HG02943 (cell line): ENCODE results near the gene CNIH3.

Source experiments
- ATAC-seq: cut with Tn5 transposase; IDR thresholded peaks from one replicate; pipeline ENCODE4 v1.9.1; 2021; ENCODE audit warnings: mild to moderate bottlenecking, low read depth, moderate library complexity; ENCODE audit not compliant: unreplicated experiment

CNIH3 gene

GRCh38 chr1:224766266-224766665 lies 150.1 kb downstream of the CNIH3 start:
- no peak for ATAC-seq

- ATAC-seq, result no peak
These were observed 150.9 kb downstream of the CNIH3 start for GRCh38 chr1:224767031-224767430.

- no peak for ATAC-seq
These were observed 151.6 kb downstream of the CNIH3 start for GRCh38 chr1:224767676-224768075.

GRCh38 chr1:224768971-224769370 lies 152.9 kb downstream of the CNIH3 start:
- no peak for ATAC-seq

- no peak for ATAC-seq
These were observed 153.6 kb downstream of the CNIH3 start for GRCh38 chr1:224769452-224770335.

GRCh38 chr1:224770336-224770693 lies 154.2 kb downstream of the CNIH3 start:
- ATAC-seq, result no peak

GRCh38 chr1:224773646-224774045 lies 157.5 kb downstream of the CNIH3 start:
- ATAC-seq, result no peak

- ATAC-seq, result peak; percentile 61
These were observed 158.3 kb downstream of the CNIH3 start for GRCh38 chr1:224774378-224774777.

- ATAC-seq, result no peak
These were observed 161.1 kb downstream of the CNIH3 start for GRCh38 chr1:224777180-224777579.

GRCh38 chr1:224779536-224779935 lies 163.4 kb downstream of the CNIH3 start:
- ATAC-seq, result no peak

GRCh38 chr1:224780736-224781135 lies 164.6 kb downstream of the CNIH3 start:
- ATAC-seq, result no peak

- peak; percentile 53 for ATAC-seq
These were observed 165.7 kb downstream of the CNIH3 start for GRCh38 chr1:224781800-224782199.

GRCh38 chr1:224782281-224783000 lies 166.3 kb downstream of the CNIH3 start:
- no peak for ATAC-seq

GRCh38 chr1:224783006-224783651 lies 167.0 kb downstream of the CNIH3 start:
- peak; percentile 58 for ATAC-seq

- ATAC-seq, result no peak
These were observed 168.3 kb downstream of the CNIH3 start for GRCh38 chr1:224784265-224785039.

GRCh38 chr1:224785040-224785328 lies 168.9 kb downstream of the CNIH3 start:
- ATAC-seq, result no peak

GRCh38 chr1:224785622-224786021 lies 169.5 kb downstream of the CNIH3 start:
- no peak for ATAC-seq

GRCh38 chr1:224786533-224787250 lies 170.6 kb downstream of the CNIH3 start:
- no peak for ATAC-seq

- no peak for ATAC-seq
These were observed 173.2 kb downstream of the CNIH3 start for GRCh38 chr1:224789311-224789710.
